HG02798 (cell line): Measurements from ENCODE around the gene HSF2.

Experiments used
- ATAC-seq: cut with Tn5 transposase; IDR thresholded peaks from one replicate; pipeline ENCODE4 v1.9.1; 2021; ENCODE audit warnings: mild to moderate bottlenecking; ENCODE audit not compliant: unreplicated experiment, poor library complexity

The HSF2 gene, protein sequence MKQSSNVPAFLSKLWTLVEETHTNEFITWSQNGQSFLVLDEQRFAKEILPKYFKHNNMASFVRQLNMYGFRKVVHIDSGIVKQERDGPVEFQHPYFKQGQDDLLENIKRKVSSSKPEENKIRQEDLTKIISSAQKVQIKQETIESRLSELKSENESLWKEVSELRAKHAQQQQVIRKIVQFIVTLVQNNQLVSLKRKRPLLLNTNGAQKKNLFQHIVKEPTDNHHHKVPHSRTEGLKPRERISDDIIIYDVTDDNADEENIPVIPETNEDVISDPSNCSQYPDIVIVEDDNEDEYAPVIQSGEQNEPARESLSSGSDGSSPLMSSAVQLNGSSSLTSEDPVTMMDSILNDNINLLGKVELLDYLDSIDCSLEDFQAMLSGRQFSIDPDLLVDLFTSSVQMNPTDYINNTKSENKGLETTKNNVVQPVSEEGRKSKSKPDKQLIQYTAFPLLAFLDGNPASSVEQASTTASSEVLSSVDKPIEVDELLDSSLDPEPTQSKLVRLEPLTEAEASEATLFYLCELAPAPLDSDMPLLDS

GRCh38 chr6:122399348-122400120 lies at the start of gene HSF2:
TSS of gene HSF2 (plus strand) at chr6:122399652. CDS start at chr6:122399738, 86 bp downstream.
- peak; percentile 99 for ATAC-seq

GRCh38 chr6:122352981-122353664 lies 46.3 kb upstream of the HSF2 start:
- ATAC-seq, result no peak

DNA sequence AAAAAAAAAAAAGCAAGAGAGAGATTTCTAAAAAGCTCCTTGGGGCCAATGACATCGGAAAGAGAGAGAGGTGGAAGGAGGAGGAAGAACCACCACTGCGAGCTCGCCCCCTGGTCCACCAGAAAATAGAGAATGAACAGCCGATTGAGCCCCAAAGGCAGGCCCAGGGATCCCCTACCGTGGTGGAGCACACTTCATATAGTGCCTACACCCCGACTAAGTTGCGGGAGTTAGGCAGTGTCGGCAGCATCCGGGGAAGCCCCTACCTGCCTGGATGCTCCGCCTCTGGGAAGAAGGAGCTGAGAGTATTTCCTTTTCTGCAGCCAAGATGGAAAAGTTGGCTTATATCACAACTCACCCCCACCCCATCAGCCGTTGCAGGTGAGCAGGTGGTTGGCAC lies 38.6 kb upstream of the HSF2 start:
- no peak for ATAC-seq

- ATAC-seq, result no peak
These were observed 38.0 kb upstream of the HSF2 start for GRCh38 chr6:122361314-122361979.

GRCh38 chr6:122363769-122364483 lies 35.5 kb upstream of the HSF2 start:
- no peak for ATAC-seq

DNA sequence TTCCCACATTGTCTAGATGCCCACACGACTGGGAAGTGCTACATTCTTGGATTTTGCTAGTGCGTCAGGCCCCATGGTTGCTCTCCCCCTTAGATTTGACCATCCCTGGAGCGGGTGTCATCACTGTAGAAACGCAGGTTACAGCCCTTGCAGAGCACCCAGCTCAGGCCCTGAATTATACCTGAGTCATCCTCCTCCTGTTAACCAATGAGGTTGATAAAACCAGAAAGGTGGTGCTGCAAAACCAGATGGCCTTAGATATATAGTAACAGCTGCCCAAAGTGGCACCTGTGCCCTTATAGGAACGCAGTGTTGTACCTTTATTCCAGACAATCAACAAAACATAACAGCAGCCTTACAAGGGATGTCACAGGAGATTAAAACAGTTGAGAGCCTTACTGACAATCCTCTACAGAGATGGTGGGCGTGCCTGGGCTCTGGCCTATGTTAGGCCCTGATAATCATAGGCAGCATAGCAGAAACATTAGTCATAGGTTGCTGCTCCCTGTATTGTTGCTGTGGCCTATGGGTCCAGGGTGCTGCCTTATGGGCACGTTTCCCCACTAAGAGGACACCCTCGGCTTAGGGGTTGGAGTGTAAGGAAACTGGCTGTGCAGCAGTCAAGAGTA lies 33.6 kb upstream of the HSF2 start:
- no peak for ATAC-seq

- ATAC-seq, result no peak
These were observed 32.3 kb upstream of the HSF2 start for GRCh38 chr6:122367171-122367570.

- ATAC-seq, result no peak
These were observed 29.9 kb upstream of the HSF2 start for GRCh38 chr6:122369536-122369935.

DNA sequence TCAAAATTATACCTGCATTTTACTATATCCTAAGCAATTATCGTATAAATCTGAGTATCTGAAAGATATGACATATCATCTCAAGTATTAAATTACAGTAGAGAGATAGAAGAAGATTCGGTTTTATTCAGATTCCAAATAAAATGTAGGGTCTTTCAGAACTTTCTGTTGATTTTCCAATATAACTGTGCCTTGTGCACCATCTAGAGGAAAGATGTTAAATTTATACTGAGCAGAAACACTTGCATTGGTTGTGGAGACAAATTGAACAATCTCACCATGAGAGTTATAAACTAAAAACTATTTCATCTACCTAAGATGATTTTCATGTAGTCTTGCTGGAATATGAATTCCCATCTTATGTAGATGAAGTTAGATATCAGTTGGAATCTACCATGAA lies 26.8 kb upstream of the HSF2 start:
- ATAC-seq, result no peak

GRCh38 chr6:122374307-122374706 lies 25.1 kb upstream of the HSF2 start:
- ATAC-seq, result no peak

GRCh38 chr6:122376246-122376645 lies 23.2 kb upstream of the HSF2 start:
- no peak for ATAC-seq

DNA sequence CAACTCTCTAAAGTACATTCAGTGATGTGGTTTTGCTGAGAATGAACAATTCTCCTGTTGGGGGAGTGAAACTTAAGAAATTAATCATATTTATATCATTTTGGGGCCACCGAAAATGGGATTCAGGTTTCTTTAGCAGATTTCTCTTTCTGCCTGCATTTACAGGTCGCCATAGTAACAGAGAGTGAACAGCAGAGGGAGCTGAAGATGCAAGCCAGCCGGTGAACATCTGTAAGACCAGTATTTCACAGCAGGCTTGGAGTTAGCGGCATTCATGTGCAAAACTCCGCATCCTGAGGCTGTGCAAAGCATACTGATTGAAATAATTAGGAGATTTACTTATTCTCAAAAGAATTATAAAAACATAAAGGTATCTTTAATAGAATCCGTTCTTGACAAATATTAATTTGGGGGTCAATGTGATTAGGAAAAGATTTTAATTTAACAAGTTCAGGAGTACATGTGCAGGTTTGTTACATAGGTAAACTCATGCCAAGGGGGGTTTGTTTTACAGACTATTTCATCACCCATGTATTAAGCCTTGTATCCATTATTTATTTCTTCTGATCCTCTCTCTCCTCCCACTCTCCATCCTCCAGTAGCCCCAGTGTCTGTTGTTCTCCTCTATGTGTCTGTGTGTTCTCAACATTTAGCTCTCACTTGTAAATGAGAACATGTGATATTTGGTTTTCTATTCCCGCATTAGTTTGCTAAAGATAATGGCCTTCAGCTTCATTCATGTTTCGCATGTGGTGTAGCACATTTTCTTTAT lies 17.8 kb upstream of the HSF2 start:
- peak; percentile 100 for ATAC-seq

DNA sequence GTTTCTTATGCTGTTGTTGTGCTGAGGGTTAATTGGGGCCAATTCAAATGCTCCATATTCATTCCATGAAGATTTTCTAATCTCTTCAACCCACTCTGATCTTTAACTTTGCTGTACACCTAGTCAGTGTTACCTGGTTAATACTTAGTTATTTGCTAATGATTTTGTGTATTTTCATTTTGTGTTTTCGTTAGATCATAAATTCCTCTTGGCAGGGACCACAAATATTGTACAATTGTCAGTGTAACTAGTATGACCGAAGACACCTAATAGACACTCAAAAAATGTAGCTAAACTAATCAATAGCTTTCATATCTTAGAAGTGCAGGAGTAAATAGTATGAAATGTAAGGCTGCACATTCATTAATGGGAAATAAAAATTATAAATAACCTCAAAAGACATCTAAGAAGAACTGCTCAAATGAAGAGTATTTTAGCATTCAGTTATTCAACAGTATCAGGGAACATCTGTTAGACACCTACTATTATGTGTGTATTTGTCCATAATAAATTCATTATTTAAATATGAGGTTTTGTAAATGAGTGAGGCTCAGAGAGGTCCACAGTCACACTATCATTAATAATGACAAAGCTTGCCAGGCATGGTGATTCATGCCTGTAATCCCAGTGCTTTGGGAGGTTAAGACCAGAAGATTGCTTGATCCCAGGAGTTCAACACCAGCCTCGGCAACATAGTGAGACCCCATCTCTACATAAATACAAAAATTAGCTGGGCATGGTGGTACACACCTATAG lies 13.4 kb upstream of the HSF2 start:
- no peak for ATAC-seq

- ATAC-seq, result no peak
These were observed 10.5 kb upstream of the HSF2 start for GRCh38 chr6:122388945-122389344.

- no peak for ATAC-seq
These were observed 9.6 kb upstream of the HSF2 start for GRCh38 chr6:122389704-122390372.

GRCh38 chr6:122392564-122393350 lies 6.7 kb upstream of the HSF2 start:
- no peak for ATAC-seq
